ENCODE measurements around the gene CSNK1G3.

DNA sequence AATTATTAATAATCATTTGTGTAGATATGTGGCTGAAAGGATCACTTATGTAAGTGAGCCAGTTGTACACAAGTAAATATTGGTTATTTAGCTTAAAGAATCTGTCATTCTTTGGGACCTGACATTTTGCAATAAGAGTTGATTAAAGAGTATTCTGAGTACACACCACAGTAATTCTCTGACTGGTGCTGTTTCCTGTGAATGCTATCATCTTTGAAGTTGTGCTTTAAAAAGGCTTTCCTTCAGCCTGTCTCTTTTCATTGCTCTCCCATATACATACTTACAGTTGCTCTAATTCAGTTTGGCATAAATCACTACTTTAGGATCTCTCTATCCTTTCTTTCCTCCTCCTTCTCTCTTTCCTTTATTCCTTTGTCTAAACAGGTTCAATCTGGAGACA is 8.7 kb upstream of the CSNK1G3 start:
- TF ChIP-seq, protein P1, sequence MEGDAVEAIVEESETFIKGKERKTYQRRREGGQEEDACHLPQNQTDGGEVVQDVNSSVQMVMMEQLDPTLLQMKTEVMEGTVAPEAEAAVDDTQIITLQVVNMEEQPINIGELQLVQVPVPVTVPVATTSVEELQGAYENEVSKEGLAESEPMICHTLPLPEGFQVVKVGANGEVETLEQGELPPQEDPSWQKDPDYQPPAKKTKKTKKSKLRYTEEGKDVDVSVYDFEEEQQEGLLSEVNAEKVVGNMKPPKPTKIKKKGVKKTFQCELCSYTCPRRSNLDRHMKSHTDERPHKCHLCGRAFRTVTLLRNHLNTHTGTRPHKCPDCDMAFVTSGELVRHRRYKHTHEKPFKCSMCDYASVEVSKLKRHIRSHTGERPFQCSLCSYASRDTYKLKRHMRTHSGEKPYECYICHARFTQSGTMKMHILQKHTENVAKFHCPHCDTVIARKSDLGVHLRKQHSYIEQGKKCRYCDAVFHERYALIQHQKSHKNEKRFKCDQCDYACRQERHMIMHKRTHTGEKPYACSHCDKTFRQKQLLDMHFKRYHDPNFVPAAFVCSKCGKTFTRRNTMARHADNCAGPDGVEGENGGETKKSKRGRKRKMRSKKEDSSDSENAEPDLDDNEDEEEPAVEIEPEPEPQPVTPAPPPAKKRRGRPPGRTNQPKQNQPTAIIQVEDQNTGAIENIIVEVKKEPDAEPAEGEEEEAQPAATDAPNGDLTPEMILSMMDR (IDR thresholded peaks at IDR 0.05) = no peak
- TF ChIP-seq POLR2A (IDR thresholded peaks at IDR 0.05) = no peak
